Fibroblast of lung (primary cell): ENCODE measurements around the gene UXS1.

Experiments used
- CTCF ChIP-seq, 2 donors: IDR thresholded peaks in 1 of 2; conservative IDR thresholded peaks in 1 of 2; 1 replicate in 1 of 2; 2 replicates in 1 of 2; pipeline ENCODE4 v1.5.1; 2011 to 2012; ENCODE audit warnings: low read length in 2 of 2, control low read depth in 1 of 2, inconsistent platforms in 1 of 2, low read depth in 1 of 2, mild to moderate bottlenecking in 1 of 2
- EZH2 ChIP-seq: IDR thresholded peaks from 2 replicates; pipeline ENCODE4 v1.5.1; 2012; ENCODE audit warnings: low read length, control low read depth, mild to moderate bottlenecking; ENCODE audit errors: missing control alignments

DNA sequence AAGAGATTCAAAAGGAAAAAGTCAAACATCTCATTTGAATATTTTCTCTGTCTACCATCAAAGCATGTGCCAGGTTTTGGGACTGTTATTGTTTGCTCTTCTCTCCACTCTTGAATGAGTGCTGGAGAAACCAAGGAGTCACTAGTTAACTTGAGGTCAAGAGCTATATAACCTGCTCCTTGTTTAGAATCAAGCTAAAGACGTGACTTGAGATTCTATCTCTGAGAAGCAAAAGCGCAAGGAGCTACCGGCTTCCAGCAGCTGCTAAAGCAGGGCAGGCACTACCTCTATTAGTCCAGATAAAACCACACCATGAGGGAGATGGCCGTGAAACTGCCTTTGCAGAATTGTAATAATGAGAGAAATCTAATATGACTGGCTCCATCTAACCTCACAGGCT, 36.0 kb downstream of the UXS1 start:
- no peak for TF ChIP-seq CTCF (conservative IDR thresholded peaks at IDR 0.05 in 1 of 2, IDR thresholded peaks at IDR 0.05 in 1 of 2; ENCODE audit: low read depth in 1 of 2, low read length in 2 of 2)
- no peak for TF ChIP-seq EZH2
